ENCODE results near the gene ZCCHC4.

GRCh38 chr4:25351777-25352416, 39.3 kb downstream of the ZCCHC4 start:
- TF ChIP-seq FOXM1 (IDR thresholded peaks at IDR 0.05; ENCODE audit: low read depth): no peak
- no peak for TF ChIP-seq YY1 (IDR thresholded peaks at IDR 0.05; ENCODE audit: low read depth)
- no peak for TF ChIP-seq PBX3 (IDR thresholded peaks at IDR 0.05)
